GM12873 (cell line): ENCODE data around the gene CSNK1G1.

Source experiments
- CTCF ChIP-seq: IDR thresholded peaks from 2 replicates; pipeline ENCODE4 v1.5.1; 2012; ENCODE audit warnings: low read depth, mild to moderate bottlenecking, moderate library complexity, low read length, control low read depth; ENCODE audit not compliant: insufficient read depth; ENCODE audit errors: missing control alignments

Gene CSNK1G1

GRCh38 chr15:64148581-64148980 lies 207.4 kb downstream of the CSNK1G1 start:
- TF ChIP-seq CTCF, result no peak

- TF ChIP-seq CTCF, result no peak
Measured at GRCh38 chr15:64148168-64148567, 207.8 kb downstream of the CSNK1G1 start.

- no peak for TF ChIP-seq CTCF
Measured at GRCh38 chr15:64146885-64147681, 208.9 kb downstream of the CSNK1G1 start.

- TF ChIP-seq CTCF, result no peak
Measured at GRCh38 chr15:64146520-64146884, 209.5 kb downstream of the CSNK1G1 start.

GRCh38 chr15:64146041-64146440 lies 209.9 kb downstream of the CSNK1G1 start:
- TF ChIP-seq CTCF, result no peak

GRCh38 chr15:64144565-64145281 lies 211.2 kb downstream of the CSNK1G1 start:
- no peak for TF ChIP-seq CTCF

GRCh38 chr15:64144192-64144564 lies 211.8 kb downstream of the CSNK1G1 start:
- no peak for TF ChIP-seq CTCF
